ENCODE measurements around the gene EXOC4.

Gene EXOC4

GRCh38 chr7:133382775-133383559, 130.1 kb downstream of the EXOC4 start:
- no peak for DNase-seq (ENCODE audit: low read depth in 2 of 2)
- no peak for TF ChIP-seq CTCF (IDR thresholded peaks at IDR 0.05; ENCODE audit: low read depth, low read length)
- H3K4me3 ChIP-seq (replicated peaks in 1 of 2; ENCODE audit: low read depth in 2 of 2, low read length in 2 of 2) = no peak overlapping the region

GRCh38 chr7:133386205-133386604, 133.3 kb downstream of the EXOC4 start:
- no peak overlapping the region for H3K4me3 ChIP-seq (replicated peaks in 1 of 2; ENCODE audit: low read depth in 2 of 2, low read length in 2 of 2)
- no peak for DNase-seq (ENCODE audit: low read depth in 2 of 2)
- TF ChIP-seq CTCF (IDR thresholded peaks at IDR 0.05; ENCODE audit: low read depth, low read length) = no peak

GRCh38 chr7:133389727-133390126, 136.8 kb downstream of the EXOC4 start:
- peak; percentile 2 to 80 for DNase-seq (ENCODE audit: low read depth in 2 of 2)
- no peak for TF ChIP-seq CTCF (IDR thresholded peaks at IDR 0.05; ENCODE audit: low read depth, low read length)
- H3K4me3 ChIP-seq (replicated peaks in 1 of 2; ENCODE audit: low read depth in 2 of 2, low read length in 2 of 2) = peak overlapping the region in 1 of 2 donors; percentile 12

GRCh38 chr7:133391206-133391605, 138.3 kb downstream of the EXOC4 start:
- no peak overlapping the region for H3K4me3 ChIP-seq (replicated peaks in 1 of 2; ENCODE audit: low read depth in 2 of 2, low read length in 2 of 2)
- DNase-seq (ENCODE audit: low read depth in 2 of 2) = no peak
- TF ChIP-seq CTCF (IDR thresholded peaks at IDR 0.05; ENCODE audit: low read depth, low read length) = no peak

- no peak for TF ChIP-seq CTCF (IDR thresholded peaks at IDR 0.05; ENCODE audit: low read depth, low read length)
- no peak for DNase-seq (ENCODE audit: low read depth in 2 of 2)
- no peak overlapping the region for H3K4me3 ChIP-seq (replicated peaks in 1 of 2; ENCODE audit: low read depth in 2 of 2, low read length in 2 of 2)
Measured at GRCh38 chr7:133394369-133394768, 141.5 kb downstream of the EXOC4 start.

GRCh38 chr7:133395551-133395950, 142.7 kb downstream of the EXOC4 start:
- DNase-seq (ENCODE audit: low read depth in 2 of 2) = no peak
- TF ChIP-seq CTCF (IDR thresholded peaks at IDR 0.05; ENCODE audit: low read depth, low read length) = no peak
- no peak overlapping the region for H3K4me3 ChIP-seq (replicated peaks in 1 of 2; ENCODE audit: low read depth in 2 of 2, low read length in 2 of 2)

GRCh38 chr7:133398506-133398905, 145.6 kb downstream of the EXOC4 start:
- no peak for TF ChIP-seq CTCF (IDR thresholded peaks at IDR 0.05; ENCODE audit: low read depth, low read length)
- no peak overlapping the region for H3K4me3 ChIP-seq (replicated peaks in 1 of 2; ENCODE audit: low read depth in 2 of 2, low read length in 2 of 2)
- no peak for DNase-seq (ENCODE audit: low read depth in 2 of 2)

All from cardiac fibroblast (primary cell).